ENCODE data around the gene AVEN.

DNA sequence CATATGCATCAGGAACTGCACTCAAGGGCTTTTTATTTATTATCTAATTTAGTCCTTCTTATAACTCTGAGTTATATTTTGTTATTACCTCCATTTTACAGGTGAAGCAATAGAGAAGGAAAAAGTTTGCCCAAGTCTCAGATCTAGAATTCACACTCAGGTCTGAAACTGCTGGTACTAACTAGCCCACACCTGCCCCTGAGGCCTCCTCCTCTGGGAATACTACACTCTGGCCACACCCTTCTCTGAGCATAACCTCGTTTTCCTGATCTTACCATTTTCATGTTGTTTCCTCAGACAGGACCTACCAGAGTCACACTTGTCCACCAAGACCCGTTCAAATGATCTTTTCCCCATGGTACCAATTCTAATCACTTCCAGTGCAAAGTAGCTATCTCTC is 164.8 kb downstream of the AVEN start:
- TF ChIP-seq CTCF (IDR thresholded peaks at IDR 0.05) = no peak
- no peak for TF ChIP-seq POLR2A (IDR thresholded peaks at IDR 0.05)
